Hepatic stellate cell (primary cell): ENCODE data around the gene C3orf62.
"Not testable (repeated sequence)": the region's sequence is repeated elsewhere in the genome, so short reads cannot be mapped to it uniquely, and the experiment has no call there.

Experiments used
- DNase-seq: peaks from one replicate; pipeline ENCODE4 v3.0.0; 2011; ENCODE audit warnings: low spot score

The C3orf62 gene

DNA sequence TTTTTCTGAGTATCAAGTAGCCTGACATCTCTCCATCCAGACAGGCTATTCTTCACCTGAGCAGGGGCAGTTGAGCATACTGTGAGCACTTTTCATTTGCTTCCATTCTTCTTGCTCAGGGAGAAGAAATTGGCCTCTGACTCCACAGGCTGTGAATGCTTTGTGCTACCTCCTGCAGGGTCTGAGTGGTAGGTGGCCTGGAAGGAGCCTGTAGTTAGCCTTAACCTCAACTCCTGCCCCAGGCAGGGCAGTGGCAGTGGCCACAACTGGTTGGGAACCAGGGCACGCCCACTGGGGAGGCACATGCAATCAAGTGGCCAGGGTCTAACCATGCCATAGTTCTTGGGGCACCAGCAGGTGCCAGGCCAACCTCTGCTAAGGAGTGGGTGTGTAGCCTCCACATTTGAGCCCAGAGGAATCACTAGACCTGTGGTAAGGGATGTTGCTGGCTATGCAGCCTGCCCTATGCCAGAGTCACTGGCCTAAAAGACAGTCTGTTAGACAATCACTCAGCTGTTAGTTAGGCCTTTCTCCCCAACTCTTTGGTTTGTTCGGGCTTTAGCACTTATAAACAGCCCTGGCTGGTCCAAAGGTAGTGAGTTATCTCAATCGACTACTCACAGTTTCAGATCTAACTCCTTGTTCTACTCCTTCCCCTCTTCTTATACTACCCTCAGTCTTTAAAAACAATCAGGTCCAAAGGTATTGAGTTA is 7.4 kb downstream of the C3orf62 start:
- DNase-seq = no peak

DNA sequence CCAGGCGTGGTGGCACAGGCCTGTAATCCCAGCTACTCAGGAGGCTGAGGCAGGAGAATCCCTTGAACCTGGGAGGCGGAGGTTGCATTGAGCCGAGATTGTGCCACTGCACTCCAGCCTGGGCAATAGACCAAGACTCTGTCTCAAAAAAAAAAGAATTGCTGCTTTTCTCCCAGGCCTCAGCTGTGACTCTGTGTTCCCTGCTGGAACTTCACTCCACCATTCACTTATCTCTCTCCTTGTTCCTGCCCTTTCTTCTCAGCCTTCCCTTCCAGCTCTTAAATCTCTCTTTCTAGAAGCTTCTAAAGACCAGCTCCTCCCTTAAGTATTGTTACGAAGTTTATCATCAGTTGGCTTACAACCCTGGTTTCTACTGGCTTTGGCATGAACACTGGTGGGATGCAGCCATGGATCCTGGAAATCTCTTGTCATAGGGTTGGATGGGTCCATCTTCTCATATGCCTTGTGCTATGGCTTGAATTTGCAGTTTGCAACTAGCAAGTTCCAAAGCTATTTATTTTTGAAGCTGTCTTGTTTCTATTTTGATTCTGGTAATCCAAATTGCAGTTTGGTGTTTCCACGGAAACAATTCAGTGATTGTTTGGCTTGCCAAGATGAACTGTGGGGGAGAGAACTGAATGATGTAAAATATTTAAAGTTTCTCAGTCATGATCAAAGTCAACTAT is 10.5 kb downstream of the C3orf62 start:
- DNase-seq = no peak

DNA sequence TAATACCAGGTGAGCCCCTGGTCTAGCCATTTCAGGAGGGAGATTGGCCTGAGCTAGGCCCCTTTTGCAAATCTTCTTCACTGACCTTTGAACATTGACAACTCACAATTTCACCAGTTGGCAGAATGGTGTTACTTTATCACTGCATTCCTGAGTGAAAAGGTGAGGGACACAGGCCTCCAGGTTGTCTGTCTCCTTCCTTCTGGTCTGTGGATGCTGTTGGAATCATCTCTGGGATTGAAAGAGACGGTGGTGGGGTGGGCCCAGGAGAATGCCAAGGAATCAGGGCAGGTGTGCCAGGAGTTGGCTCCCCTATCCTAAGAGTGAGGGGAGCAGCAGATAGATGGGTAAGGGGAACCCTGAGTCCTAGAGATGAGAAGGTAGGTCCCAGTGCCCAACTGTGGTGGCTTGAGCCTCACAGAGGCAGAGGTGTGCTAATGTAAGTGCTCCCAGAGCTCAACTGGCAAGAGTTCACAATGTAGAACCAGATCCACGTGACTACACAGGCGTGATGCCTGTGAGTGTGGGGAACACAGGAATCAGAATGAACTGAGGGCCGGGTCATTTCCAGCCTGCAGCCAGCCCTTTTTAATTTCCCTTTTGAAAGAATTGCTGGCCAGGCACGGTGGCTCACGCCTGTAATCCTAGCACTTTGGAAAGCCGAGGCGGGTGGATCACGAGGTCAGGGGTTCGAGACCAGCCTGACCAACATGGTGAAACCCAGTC is 11.2 kb downstream of the C3orf62 start:
- no peak for DNase-seq

DNA sequence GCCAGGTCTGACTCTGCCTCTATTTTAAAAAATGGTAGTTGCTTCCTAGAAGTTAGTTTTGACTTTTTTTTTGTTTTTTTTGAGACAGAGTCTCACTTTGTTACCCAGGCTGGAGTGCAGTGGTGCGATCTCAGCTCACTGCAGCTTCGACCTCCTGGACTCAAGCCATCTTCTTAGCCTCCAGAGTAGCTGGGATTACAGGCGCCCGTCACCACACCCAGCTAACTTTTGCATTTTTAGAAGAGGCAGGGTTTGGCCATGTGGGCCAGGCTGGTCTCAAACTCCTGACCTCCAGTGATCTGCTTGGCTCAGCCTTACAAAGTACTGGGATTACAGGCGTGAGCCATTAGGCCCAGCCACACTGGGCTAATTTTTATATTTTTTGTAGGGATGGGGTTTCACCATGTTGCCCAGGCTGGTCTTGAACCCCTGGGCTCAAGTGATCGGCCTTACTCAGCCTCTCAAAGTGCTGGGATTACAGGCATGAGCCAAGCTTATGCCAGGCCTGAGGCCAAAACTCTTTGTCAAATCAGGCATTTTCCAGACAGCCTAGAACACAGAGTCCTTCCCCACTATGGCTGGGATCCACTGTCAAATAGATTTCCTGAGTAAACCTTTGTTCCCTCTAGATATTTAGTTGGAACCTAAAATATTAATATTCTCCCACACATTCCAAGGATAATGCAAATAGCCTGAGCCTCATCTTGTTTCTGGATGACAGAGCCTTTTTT is 13.7 kb downstream of the C3orf62 start:
- no peak for DNase-seq

DNA sequence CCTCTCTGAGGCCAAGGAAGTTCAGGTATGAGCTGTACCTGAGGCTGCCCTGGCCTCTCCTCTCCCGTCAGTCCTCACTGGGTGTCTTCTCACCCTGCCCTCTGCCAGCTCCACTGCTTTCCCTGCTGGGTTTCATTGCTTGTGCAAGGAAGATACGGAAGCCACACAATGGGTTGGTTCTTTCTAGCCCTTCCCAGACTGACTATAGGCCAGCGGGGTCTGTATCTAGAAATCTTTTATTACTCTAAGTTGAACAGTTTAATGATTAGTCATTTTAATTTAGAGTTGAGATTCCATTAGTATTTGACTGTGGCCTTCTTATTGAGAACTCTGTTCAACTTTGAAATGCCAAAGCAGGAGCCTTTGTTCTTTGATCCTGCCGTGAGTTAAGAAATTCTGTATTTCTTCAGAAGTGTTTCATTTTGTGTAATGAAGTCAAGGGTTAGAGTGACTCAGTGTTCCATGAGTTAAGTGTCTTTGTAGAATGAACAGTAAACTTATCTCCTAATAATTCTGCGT is 16.2 kb downstream of the C3orf62 start:
- DNase-seq = no peak

DNA sequence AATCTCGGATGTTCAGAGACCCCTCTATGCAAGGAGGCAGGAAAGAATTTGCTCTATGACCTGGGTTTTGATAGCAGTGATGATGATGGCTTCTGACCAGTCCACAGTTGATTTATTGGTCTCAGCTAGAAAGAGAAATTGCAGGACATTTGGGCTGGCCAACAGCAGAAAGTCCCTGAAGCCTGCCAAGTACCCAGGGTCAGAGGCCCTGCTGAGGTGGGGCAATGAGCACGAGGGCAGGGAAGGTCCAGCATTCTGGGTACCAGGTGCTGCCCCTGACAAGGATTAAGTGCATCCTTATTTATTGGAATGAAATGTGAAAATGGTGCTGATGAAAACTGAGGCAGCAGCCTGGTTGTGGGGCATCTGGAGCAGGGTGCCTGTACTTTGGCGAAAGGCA is 19.8 kb downstream of the C3orf62 start:
- DNase-seq = no peak

DNA sequence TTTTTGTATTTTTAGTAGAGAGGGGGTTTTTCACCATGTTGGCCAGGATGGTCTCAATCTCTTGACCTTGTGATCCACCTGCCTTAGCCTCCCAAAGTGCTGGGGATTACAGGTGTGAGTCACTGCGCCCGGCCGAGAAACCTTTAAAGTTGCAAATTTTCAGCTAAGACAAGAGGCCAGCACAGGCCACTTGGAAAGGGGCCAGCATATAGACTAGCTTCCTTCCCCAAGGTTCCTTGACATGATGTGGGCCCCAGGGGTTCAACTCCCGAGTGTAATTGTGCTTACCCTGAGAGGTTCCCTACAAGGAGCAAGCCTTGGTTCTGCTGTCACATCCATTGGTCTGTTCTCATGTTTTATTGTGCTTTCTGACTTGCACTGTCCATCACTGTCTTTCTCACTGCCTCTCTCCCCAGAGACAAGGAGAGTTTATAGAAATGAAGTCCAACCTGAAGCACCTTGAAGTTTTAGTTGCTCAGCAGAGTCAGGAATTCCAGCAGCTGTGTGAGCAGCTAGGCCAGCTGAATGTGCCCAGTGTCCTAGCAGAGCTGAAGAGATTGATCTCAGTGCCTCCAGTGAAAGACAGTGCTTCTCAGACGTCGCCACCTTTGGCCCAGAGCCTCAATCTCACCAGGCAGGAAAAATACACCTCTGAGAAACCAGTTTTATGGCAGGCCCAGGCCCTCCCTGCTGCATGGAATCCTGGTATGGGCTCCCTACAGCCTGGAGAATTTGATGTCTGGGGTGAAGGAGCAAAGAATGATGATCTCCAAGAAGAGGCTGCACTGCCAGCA is 21.1 kb downstream of the C3orf62 start:
- no peak for DNase-seq

DNA sequence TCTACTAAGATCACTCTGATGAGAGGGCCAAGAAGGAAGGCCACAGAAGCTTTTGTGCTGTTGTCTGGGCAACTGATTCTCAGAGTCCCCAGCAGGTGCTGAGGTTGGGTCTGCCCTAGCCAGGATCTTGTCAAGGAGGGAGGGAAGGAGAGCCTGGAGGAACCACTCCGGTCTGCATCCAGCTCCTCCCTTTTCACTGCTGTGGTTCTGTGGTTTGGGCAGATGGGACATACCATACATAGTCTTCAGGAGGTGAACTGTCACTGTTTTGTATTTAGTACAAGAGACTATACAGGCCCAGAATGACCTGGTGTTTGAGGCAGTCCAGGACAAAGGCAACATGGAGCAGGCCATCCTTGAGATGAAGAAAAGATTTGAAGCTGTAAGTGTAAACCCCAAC is 21.9 kb downstream of the C3orf62 start:
- DNase-seq = peak; percentile 35

DNA sequence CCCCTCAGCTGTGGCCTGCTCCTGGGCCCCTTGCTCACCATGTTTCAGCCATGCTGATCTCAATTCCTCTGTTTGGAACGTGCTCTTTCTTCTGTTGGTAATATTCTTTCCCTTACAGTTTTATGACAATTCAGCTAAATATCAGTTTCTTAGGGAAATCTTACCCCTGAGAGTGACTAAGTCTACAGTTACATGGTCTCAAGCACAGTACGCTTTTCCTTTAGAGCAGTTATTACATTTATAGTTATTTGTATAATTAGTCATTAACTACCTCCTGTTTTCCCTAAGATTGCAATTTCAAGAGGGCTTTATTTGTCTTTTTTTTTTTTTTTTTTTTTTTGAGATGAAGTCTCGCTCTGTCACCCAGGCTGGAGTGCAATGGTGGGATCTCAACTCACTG is 23.5 kb downstream of the C3orf62 start:
- no peak for DNase-seq

DNA sequence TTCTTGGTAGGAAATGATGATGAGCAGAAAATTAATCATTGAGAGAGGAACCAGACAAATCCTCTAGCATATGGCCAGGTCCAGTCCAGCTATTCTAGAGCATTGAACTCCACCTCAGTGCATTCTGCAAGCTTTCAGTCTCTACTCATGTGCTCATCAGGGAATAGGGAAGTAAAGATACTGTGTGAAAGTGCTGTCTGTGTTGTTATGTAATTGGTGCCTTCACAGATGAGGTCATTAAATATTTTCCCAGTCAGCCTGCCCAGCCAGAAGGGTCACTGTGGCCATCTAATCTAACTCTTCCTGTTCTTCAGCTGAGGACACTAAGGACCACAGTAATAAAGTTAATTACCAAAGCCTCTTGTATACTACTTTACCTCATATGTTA is 28.2 kb downstream of the C3orf62 start:
- no peak for DNase-seq

DNA sequence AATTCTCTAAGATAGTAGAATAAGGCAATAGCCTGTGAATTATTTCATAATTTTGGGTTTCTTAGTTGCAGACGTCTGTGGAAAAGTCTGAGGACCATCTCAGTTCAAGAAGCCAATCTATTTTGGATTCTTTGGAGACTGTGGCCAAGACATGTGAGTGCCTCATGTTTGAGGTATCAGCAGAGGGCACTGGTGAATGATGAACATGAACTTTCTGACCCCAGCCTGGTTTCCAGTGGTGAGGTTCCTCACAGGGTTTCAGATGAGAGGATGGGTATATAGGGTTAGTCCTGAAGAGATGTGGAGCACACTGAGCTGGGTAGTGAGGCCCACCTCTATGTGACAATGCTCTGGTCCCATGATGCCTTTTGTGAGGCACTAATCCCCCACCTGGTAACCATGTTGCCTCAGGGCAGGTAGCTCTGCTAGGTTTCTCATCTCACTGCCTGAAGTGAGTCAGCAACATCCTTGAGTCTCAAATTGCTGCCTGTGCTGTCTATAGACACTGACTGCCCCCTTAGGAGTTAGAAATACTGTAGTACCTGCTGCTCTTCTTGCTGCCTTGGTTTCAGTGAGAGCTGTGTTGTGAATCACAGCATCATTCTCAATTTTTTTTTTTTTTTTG is 32.3 kb downstream of the C3orf62 start:
- no peak for DNase-seq

DNA sequence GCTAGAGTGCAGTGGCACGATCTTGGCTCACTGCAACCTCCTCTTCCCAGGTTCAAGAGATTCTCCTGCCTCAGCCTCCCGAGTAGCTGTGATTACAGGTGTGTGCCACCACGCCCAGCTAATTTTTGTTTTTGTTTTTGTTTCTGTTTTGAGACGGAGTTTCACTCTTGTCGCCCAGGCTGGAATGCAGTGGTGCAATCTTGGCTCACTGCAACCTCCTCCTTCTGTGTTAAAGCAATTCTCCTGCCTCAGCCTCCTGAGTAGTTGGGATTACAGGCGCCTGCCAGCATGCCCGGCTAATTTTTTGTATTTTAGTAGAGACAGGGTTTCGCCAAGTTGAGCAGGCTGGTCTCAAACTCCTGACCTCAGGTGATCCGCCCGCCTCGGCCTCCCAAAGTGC is 36.9 kb downstream of the C3orf62 start:
- DNase-seq = not testable (repeated sequence)

DNA sequence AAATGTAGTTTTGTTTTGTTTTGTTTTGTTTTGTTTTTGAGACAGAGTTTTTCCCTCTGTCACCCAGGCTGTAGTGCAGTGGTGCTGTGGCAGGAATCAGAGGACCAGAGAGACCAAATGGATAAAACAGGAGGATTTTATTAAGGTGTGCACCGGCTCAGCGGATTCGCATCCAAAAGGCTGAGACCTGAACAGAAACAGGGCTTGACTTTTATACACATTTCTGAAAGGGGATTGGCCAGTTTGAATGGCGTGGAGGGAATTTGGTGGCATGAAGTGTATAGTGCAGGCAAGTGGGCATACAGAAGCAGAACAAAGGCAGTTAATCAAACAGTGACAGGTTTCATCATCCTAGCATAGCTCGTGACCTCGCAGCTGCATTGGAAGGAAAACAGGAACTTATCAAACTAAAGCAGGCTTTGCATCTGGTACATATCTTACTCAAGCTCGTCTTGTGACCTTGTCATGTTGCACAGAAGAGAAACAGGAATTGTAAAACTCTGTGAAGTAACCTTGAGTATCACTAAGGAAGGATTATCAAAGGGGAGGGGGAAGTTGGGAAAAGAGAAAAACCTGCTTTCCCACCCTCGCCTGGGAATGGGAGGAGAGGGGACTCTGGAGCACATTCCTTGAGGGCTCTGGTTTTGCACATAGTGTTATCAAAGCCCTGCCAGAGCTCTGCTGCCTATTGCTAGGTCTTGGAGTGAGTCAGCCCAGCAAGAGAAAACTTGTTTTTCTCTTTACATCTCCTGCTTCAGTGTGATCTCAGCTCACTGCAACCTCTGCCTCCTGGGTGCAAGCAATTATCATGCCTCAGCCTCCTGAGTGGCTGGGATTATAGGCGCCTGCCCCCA is 38.5 kb downstream of the C3orf62 start:
- no peak for DNase-seq

DNA sequence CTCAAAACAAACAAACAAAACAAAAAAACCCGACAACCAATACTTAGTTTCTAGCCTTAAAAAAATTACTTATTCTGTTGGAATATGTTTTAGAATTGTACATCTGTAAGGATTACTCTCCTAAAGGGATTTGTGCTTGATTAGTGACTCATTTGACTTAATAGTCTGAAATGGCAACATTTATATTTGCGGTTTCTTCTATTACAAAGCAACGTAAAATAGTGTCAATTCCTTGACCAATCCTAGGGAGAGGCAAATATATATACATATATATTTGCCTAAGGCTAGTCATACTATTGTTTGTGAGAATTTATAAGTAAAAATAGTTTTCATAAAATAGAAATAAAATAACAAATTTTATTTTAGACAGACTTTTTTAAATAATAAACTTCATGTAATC is 39.7 kb downstream of the C3orf62 start:
- DNase-seq = no peak

DNA sequence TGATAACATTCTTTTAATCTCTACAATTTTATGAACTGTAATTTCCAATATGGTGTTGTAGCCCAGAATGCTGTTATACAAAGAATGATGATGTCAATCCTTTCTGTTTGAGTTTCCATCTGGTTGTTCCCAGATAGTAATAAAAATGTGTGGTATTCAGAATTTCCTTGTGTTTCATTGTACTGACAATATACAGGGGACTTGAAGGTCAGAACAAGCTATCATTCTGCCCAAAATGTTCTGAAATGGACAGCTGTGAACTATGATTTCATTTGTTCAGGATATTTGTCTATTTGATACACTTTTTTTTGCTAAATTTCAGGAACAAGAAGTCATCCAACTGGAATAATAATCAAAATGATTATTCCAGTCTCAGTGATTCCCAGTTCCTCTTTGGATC is 40.8 kb downstream of the C3orf62 start:
- no peak for DNase-seq

DNA sequence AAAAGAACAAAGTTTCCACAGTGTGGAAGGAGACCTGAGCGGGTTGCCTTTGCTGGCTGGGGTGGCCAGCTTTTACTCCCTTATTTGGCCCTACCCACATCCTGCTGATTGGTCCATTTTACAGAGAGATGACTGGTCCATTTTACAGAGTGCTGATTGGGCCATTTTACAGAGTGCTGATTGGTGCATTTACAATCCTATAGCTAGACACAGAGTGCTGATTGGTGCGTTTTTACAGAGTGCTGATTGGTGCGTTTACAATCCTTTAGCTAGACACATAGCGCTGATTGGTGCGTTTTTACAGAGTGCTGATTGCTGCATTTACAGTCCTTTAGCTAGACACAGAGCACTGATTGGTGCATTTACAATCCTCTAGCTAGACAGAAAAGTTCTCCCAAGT is 48.2 kb downstream of the C3orf62 start:
- DNase-seq = not testable (repeated sequence)

DNA sequence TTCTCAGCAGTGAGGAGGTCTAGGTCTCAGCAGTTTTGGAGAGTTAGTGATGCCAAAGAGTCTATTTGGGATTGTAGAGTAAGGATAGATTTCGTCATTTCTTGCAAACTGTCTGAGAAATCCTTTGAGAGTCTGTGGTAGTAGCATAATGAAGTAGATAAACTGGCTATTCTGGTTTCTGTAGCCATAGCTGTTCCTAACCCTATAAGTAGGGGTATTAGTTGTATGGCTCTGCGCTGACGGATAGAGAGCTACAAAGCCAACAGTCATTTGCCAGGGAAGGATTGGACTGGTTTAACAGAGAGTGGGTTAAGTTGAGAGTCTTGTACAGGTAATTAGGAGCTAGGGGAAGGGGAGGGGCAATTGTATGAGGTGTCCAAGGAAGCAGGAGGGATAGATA is 55.0 kb downstream of the C3orf62 start:
- no peak for DNase-seq

DNA sequence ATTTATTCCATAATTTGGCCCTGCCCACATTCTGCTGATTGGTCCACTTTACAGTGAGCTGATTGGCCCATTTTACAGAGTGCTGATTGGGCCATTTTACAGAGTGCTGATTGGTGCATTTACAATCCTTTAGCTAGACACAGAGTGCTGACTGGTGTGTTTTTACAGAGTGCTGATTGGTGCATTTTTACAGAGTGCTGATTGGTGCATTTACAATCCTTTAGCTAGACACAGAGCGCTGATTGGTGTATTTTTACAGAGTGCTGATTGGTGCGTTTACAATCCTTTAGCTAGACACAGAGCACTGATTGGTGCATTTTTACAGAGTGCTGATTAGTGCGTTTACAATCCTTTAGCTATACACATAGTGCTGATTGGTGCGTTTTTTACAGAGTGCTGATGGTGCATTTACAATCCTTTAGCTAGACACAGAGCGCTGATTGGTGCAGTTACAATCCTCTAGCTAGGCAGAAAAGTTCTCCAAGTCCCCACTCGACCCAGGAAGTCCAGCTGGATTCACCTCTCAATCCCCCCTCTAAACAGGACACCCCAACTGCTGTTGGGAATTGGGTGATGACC is 56.0 kb downstream of the C3orf62 start:
- not testable (repeated sequence) for DNase-seq

DNA sequence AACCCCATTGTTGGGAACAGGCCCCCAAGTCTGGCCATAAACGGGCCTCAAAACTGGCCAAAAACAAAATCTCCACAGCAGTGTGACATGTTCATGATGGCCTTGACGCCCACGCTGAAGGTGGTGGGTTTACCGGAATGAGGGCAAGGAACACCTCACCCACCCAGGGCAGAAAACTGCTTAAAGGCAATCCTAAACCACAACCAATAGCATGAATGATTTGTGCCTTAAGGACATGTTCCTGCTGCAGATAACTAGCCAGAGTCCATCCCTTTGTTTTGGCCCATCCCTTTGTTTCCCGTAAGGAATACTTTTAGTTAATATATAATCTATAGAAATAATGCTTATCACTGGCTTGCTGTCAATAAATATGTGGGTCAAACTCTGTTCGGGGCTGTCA is 57.9 kb downstream of the C3orf62 start:
- no peak for DNase-seq
